Endodermal cell (in vitro differentiated cells): Measurements from ENCODE around the gene FNBP1. TPM values are rescaled to one million over a fixed set of nuclear protein-coding genes. Genes with fewer than 3 reads are reported as not detected.

Experiments used
- DNase-seq: peaks from one replicate; pipeline ENCODE4 v3.0.0-alpha.2; 2017
- H3K27ac ChIP-seq: 2 replicates; pipeline ENCODE4 v1.5.1; 2013; ENCODE audit warnings: mild to moderate bottlenecking, low read depth, low read length, moderate library complexity
- H3K27me3 ChIP-seq: 2 replicates; pipeline ENCODE4 v1.6.1; 2013; ENCODE audit warnings: mild to moderate bottlenecking, low read length, moderate library complexity; ENCODE audit not compliant: insufficient read depth, control insufficient read depth, poor library complexity, severe bottlenecking
- H3K36me3 ChIP-seq: 2 replicates; pipeline ENCODE4 v1.7.0; 2013; ENCODE audit warnings: mild to moderate bottlenecking, low read length, moderate library complexity; ENCODE audit not compliant: control insufficient read depth, insufficient read depth
- H3K4me1 ChIP-seq: one replicate; pipeline ENCODE4 v1.7.0; 2013; ENCODE audit warnings: low read length; ENCODE audit not compliant: control insufficient read depth, insufficient read depth
- H3K4me3 ChIP-seq: 2 replicates; pipeline ENCODE4 v1.5.1; 2013; ENCODE audit warnings: mild to moderate bottlenecking, low read length, moderate library complexity
- H3K9ac ChIP-seq: 2 replicates; pipeline ENCODE4 v1.6.1; 2013; ENCODE audit warnings: mild to moderate bottlenecking, low read length, moderate library complexity; ENCODE audit not compliant: poor library complexity, severe bottlenecking; ENCODE audit errors: extremely low read depth
- H3K9me3 ChIP-seq: 2 replicates; pipeline ENCODE4 v1.6.1; 2013; ENCODE audit warnings: mild to moderate bottlenecking, low read length, moderate library complexity; ENCODE audit not compliant: control insufficient read depth
- H3K27ac Mint-ChIP-seq: 2 replicates; pipeline ENCODE4 v1.8.0; 2020; ENCODE audit warnings: mixed read lengths
- H3K27me3 Mint-ChIP-seq: 2 replicates; pipeline ENCODE4 v1.8.0; 2021; ENCODE audit warnings: mild to moderate bottlenecking, mixed read lengths; ENCODE audit not compliant: insufficient read depth
- H3K36me3 Mint-ChIP-seq: 2 replicates; pipeline ENCODE4 v1.8.0; 2020; ENCODE audit warnings: low read depth, mixed read lengths
- H3K4me1 Mint-ChIP-seq: 2 replicates; pipeline ENCODE4 v1.8.0; 2020; ENCODE audit warnings: mixed read lengths
- H3K4me3 Mint-ChIP-seq: 2 replicates; pipeline ENCODE4 v1.8.0; 2020; ENCODE audit warnings: mild to moderate bottlenecking, moderate library complexity, mixed read lengths
- H3K9me3 Mint-ChIP-seq: 2 replicates; pipeline ENCODE4 v1.8.0; 2020; ENCODE audit warnings: mild to moderate bottlenecking, mixed read lengths
- WGBS, 2 experiments: methylation state at CpG; one replicate each; pipeline versions ENCODE4 v1.1.5 to v1.1.7; 2013; ENCODE audit warnings: missing lambda C conversion rate in 2 of 2, mixed read lengths in 1 of 2; ENCODE audit not compliant: insufficient coverage in 1 of 2, insufficient read length in 1 of 2; 5-methylcytosine and 5-hydroxymethylcytosine counted together
- total RNA-seq, 2 donors: library from RNA; stranded (reverse); fragmentation: NEBNext Ultra II Directional in 1 of 2; extraction: Animal tissue kit (Norgen Biotek cat#: 25700) in 1 of 2; gene quantifications; 2 replicates in 1 of 2; 3 replicates in 1 of 2; pipeline ENCODE4 v1.2.1, GENCODE V29; 2021
- TF ChIP-seq, protein P1 (sequence below): fragments of 200-600 bp; sonication (generic); conservative IDR thresholded peaks from 2 replicates; pipeline ENCODE4 v1.5.0; 2021; ENCODE audit warnings: antibody characterized with exemption, mild to moderate bottlenecking

Gene FNBP1
- total RNA-seq, 2 donors from 2014 or later = 41.4 to 43.3 TPM

DNA sequence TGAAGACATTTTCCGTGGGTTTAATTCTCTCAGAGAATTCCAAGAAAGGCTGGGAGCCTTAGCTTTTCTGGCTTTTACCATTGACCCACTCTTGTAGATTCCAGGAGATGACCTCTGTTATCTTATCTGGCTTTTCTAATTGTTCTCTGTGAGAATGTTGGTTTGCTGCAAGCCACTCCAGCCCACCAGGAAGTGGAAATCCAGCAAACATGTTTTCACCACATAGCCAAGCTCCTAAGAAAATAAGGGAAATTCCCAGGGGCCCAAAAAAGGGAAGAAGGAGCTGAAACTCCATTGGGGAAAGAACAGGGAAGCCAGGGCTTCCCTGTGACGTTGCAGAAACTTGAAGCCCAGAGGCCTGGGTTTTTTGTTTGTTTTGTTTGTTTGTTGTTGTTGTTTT is 30.4 kb upstream of the FNBP1 start:
- Mint-ChIP-seq H3K9me3 (peaks cover 2% of the 10 kb centered on the region), H3K4me1 (peaks cover 25% of the 10 kb centered on the region), H3K36me3 (peaks cover 27% of the 10 kb centered on the region), H3K27me3 (no peaks in the 10 kb centered on the region), H3K27ac (peak overlapping the region; percentile 91), H3K4me3 (peak overlapping the region; percentile 23)
- peak overlapping the region; percentile 27 for H3K27ac ChIP-seq
- no peaks in the 10 kb centered on the region for H3K27me3 ChIP-seq
- peak overlapping the region; percentile 44 for H3K9ac ChIP-seq
- peaks cover 22% of the 10 kb centered on the region for H3K36me3 ChIP-seq
- H3K4me3 ChIP-seq = peak overlapping the region; percentile 37
- DNase-seq = peak; percentile 60
- no peaks in the 10 kb centered on the region for H3K9me3 ChIP-seq
- 50 to 51% methylated on average over 1 to 2 of the region's 2 CpGs for whole genome bisulfite sequencing, 2 experiments
- TF ChIP-seq, protein P1, sequence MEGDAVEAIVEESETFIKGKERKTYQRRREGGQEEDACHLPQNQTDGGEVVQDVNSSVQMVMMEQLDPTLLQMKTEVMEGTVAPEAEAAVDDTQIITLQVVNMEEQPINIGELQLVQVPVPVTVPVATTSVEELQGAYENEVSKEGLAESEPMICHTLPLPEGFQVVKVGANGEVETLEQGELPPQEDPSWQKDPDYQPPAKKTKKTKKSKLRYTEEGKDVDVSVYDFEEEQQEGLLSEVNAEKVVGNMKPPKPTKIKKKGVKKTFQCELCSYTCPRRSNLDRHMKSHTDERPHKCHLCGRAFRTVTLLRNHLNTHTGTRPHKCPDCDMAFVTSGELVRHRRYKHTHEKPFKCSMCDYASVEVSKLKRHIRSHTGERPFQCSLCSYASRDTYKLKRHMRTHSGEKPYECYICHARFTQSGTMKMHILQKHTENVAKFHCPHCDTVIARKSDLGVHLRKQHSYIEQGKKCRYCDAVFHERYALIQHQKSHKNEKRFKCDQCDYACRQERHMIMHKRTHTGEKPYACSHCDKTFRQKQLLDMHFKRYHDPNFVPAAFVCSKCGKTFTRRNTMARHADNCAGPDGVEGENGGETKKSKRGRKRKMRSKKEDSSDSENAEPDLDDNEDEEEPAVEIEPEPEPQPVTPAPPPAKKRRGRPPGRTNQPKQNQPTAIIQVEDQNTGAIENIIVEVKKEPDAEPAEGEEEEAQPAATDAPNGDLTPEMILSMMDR = no peak
- H3K4me1 ChIP-seq = peaks cover 4% of the 10 kb centered on the region

DNA sequence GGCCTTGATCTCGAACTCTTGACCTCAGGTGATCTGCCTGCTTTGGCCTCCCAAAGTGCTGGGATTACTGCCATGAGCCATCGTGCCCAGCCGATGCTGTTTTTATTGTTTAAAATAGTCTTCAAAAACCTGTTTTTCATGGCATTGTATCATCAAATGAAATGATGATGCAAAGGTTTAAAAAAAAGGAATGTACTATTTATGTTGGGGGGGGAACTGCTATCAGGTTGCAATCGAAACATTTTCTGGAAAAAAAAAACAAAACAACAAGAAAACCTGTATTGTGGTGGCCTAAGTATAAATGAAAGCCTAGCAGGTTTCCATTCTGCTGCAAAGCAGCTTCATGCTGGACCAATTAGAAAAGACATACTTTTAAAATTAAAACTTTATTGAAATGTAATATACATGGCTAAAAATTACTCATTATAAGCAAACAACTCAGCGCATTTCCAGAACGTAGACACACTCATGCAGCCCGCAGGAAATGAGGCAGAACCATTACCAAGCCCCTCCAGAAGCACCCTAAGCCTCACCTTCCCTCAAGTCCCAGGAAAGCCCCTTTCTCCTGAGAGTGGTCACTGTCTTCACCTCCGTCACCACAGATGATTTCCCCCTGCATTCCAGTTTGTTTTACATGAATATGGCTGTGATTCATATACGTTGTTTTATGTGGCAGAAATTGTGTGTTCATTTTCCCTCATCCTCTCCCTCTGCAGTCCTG is 29.7 kb upstream of the FNBP1 start:
- Histone ChIP-seq H3K9me3 (no peaks in the 10 kb centered on the region), H3K9ac (no peak overlapping the region), H3K36me3 (peaks cover 18% of the 10 kb centered on the region), H3K4me3 (peak overlapping the region; percentile 37), H3K27me3 (no peaks in the 10 kb centered on the region), H3K27ac (no peak overlapping the region), H3K4me1 (peaks cover 4% of the 10 kb centered on the region)
- Mint-ChIP-seq H3K27me3 (no peaks in the 10 kb centered on the region), H3K27ac (peak overlapping the region; percentile 91), H3K4me3 (peak overlapping the region; percentile 23), H3K4me1 (peaks cover 25% of the 10 kb centered on the region), H3K9me3 (peaks cover 2% of the 10 kb centered on the region), H3K36me3 (peaks cover 23% of the 10 kb centered on the region)
- TF ChIP-seq, protein P1 = no peak
- DNase-seq = no peak
- WGBS, 2 experiments = 84 to 90% methylated on average over 5 to 9 of the region's 9 CpGs

DNA sequence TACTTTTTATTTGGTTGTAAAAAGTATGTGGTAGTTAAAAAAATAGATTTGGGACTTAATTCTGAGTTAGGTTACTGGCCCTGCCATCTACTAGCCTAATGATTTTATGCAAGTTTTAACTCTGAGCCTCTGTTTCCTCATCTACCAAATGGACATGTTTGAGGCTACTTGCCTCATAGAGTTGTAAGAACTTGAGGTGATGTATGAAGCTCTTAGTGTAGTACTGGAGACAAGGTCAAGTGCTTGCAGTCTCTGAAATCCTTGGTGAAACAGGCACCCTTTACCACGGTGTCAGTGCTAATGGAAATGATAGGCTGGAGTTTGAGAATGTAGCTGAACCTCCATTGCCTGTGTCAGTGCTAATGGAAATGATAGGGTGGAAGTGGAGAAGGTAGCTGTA is 26.1 kb upstream of the FNBP1 start:
- peaks cover 22% of the 10 kb centered on the region for H3K4me1 Mint-ChIP-seq
- H3K4me3 Mint-ChIP-seq = no peak overlapping the region
- DNase-seq = no peak
- Histone ChIP-seq H3K9me3 (no peaks in the 10 kb centered on the region), H3K9ac (no peak overlapping the region), H3K4me1 (peaks cover 4% of the 10 kb centered on the region), H3K36me3 (no peaks in the 10 kb centered on the region), H3K4me3 (no peak overlapping the region), H3K27me3 (no peaks in the 10 kb centered on the region), H3K27ac (no peak overlapping the region)
- no peaks in the 10 kb centered on the region for H3K27me3 Mint-ChIP-seq
- no peaks in the 10 kb centered on the region for H3K9me3 Mint-ChIP-seq
- TF ChIP-seq, protein P1 = no peak
- no peak overlapping the region for H3K27ac Mint-ChIP-seq
- peaks cover 12% of the 10 kb centered on the region for H3K36me3 Mint-ChIP-seq
- WGBS, 2 experiments = 96% methylated on average over 1 of the region's 1 CpG; no CpG with 5 or more reads in 1 of the 2 experiments
